GM21381 (cell line): Measurements from ENCODE around the gene CCDC88B.

Experiments
- ATAC-seq: cut with Tn5 transposase; IDR thresholded peaks from one replicate; pipeline ENCODE4 v1.9.1; 2021; ENCODE audit warnings: mild to moderate bottlenecking, moderate library complexity; ENCODE audit not compliant: unreplicated experiment

The CCDC88B gene

GRCh38 chr11:64379160-64379559 is 39.2 kb downstream of the CCDC88B start:
- ATAC-seq = no peak

- ATAC-seq = no peak
Measured at GRCh38 chr11:64379817-64380709, 40.1 kb downstream of the CCDC88B start.

GRCh38 chr11:64381350-64381749 is 41.3 kb downstream of the CCDC88B start:
- no peak for ATAC-seq

- ATAC-seq = no peak
Measured at GRCh38 chr11:64382047-64382446, 42.0 kb downstream of the CCDC88B start.

- ATAC-seq = no peak
Measured at GRCh38 chr11:64382586-64382985, 42.6 kb downstream of the CCDC88B start.

GRCh38 chr11:64383580-64383979 is 43.6 kb downstream of the CCDC88B start:
- no peak for ATAC-seq

- ATAC-seq = no peak
Measured at GRCh38 chr11:64384028-64384737, 44.2 kb downstream of the CCDC88B start.

GRCh38 chr11:64384981-64385944 is 45.3 kb downstream of the CCDC88B start:
- ATAC-seq = no peak

- no peak for ATAC-seq
Measured at GRCh38 chr11:64385945-64386704, 46.1 kb downstream of the CCDC88B start.

GRCh38 chr11:64387916-64388315 is 47.9 kb downstream of the CCDC88B start:
- no peak for ATAC-seq

- ATAC-seq = no peak
Measured at GRCh38 chr11:64388894-64389293, 48.9 kb downstream of the CCDC88B start.

GRCh38 chr11:64389851-64390250 is 49.8 kb downstream of the CCDC88B start:
- no peak for ATAC-seq

GRCh38 chr11:64390558-64390957 is 50.6 kb downstream of the CCDC88B start:
- ATAC-seq = no peak

GRCh38 chr11:64391839-64392238 is 51.8 kb downstream of the CCDC88B start:
- no peak for ATAC-seq

- no peak for ATAC-seq
Measured at GRCh38 chr11:64395545-64396078, 55.6 kb downstream of the CCDC88B start.

- ATAC-seq = no peak
Measured at GRCh38 chr11:64396079-64396591, 56.1 kb downstream of the CCDC88B start.

- no peak for ATAC-seq
Measured at GRCh38 chr11:64400102-64400501, 60.1 kb downstream of the CCDC88B start.

GRCh38 chr11:64400667-64401066 is 60.7 kb downstream of the CCDC88B start:
- no peak for ATAC-seq

- no peak for ATAC-seq
Measured at GRCh38 chr11:64401775-64402174, 61.8 kb downstream of the CCDC88B start.

GRCh38 chr11:64403106-64403505 is 63.1 kb downstream of the CCDC88B start:
- no peak for ATAC-seq
